ENCODE data around the gene DCAF4.

GRCh38 chr14:72999316-72999715 lies 73.1 kb downstream of the DCAF4 start:
- TF ChIP-seq JUND (IDR thresholded peaks at IDR 0.05) = no peak
- TF ChIP-seq CTCF (IDR thresholded peaks at IDR 0.05) = no peak
- no peak for TF ChIP-seq RCOR1 (IDR thresholded peaks at IDR 0.05; ENCODE audit: low read length)
